Measurements from ENCODE around the gene PLLP. TPM values are rescaled to one million over a fixed set of nuclear protein-coding genes. Genes with fewer than 3 reads are reported as not detected.

The PLLP gene
- total and polyA plus RNA-seq, 2 donors (not counting 1 experiment from before 2014, with no cell fraction given) = 0.15 TPM; not detected in 1

DNA sequence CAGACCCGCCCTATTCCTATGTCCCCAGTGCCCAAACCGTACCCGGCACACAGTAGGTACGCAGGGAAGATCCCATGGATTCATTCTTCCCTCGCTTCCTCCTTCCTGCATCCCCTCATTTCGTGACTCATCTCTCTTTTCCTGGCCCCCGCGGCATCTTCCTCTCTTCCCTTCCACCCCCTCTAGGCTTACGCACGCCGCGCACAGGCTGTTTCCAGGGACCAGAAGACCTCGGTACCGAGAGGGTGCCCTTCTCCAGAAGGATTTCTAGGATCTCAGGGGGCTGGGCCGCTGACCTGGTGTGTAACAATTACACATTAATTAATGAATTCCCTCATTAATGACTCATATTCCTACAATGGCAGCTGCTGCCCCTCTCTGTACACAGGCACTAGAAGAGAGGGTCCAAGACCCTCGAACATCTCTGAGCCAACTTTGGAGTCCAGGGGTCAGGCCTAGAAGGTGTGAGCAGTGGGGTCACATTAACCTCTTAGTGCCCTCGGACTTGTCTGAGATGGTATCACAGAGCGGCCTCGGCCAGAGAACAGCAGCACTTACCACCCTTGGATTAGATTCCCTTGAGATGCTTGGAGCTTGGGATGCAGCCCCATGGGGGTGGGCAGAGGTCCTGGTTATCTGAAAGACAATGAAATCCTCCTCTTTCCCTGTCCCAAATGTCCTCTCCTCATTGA, 16.8 kb upstream of the PLLP start:
- intact Hi-C loops (cut with micrococcal nuclease) = loop anchor here (5.0 kb wide), 2 partner anchors 219 to 231 kb away; no protein-coding TSS in a partner anchor
- H3K4me1 Mint-ChIP-seq = peaks cover 19% of the 10 kb centered on the region
- Histone ChIP-seq H3K9ac (ENCODE audit: low read length) (no peak overlapping the region), H3K9me3 (ENCODE audit: control extremely low read depth in 1 of 3, control insufficient read depth in 2 of 3, insufficient read depth in 1 of 3, low read length in 2 of 3) (no peaks in the 10 kb centered on the region), H3K4me1 (ENCODE audit: control insufficient read depth in 2 of 2, insufficient read depth in 2 of 2, low read length in 2 of 2) (peaks cover 14 to 31% of the 10 kb centered on the region in 2 donors), H3K36me3 (replicated peaks in 1 of 2; ENCODE audit: control extremely low read depth in 1 of 2, control insufficient read depth in 1 of 2, extremely low read depth in 1 of 2, insufficient read depth in 2 of 2, low read length in 1 of 2) (no peaks in the 10 kb centered on the region), H3K27me3 (replicated peaks in 1 of 4; ENCODE audit: control extremely low read depth in 1 of 4, control insufficient read depth in 3 of 4, insufficient read depth in 4 of 4, low read length in 3 of 4) (peaks cover 0 to 2% (median 0%) of the 10 kb centered on the region in 4 experiments), H3K4me2 (replicated peaks; ENCODE audit: low read depth, low read length, poor library complexity, severe bottlenecking) (peak overlapping the region; percentile 63), H2AFZ (ENCODE audit: insufficient read depth, low read depth, low read length, poor library complexity, severe bottlenecking) (peak overlapping the region; percentile 52), H3K4me3 (ENCODE audit: control extremely low read depth in 1 of 5, extremely low read depth in 1 of 5, insufficient read depth in 1 of 5, low read depth in 2 of 5, low read length in 4 of 5) (peak overlapping the region in 1 of 5 experiments; percentile 13), H3K79me2 (ENCODE audit: control insufficient read depth, insufficient read depth, low read length) (no peaks in the 10 kb centered on the region), H3K27ac (ENCODE audit: low read length in 2 of 2) (no peak overlapping the region), H4K20me1 (ENCODE audit: control insufficient read depth, insufficient read depth, low read length, poor library complexity, severe bottlenecking) (no peaks in the 10 kb centered on the region)
- CTCF ChIA-PET = interaction anchor here (1.0 to 18.1 kb wide), 14 partner anchors 21 to 348 kb away, joined by 3 to 364 read pairs (median 5); partner anchors contain the start of genes CIAPIN1, COQ9 and POLR2C
- POLR2A ChIA-PET = interaction anchor here (0.8 to 1.7 kb wide), 6 partner anchors 48 to 222 kb away, joined by 4 to 14 read pairs (median 5); no protein-coding TSS in a partner anchor
- TF ChIP-seq, protein P1, sequence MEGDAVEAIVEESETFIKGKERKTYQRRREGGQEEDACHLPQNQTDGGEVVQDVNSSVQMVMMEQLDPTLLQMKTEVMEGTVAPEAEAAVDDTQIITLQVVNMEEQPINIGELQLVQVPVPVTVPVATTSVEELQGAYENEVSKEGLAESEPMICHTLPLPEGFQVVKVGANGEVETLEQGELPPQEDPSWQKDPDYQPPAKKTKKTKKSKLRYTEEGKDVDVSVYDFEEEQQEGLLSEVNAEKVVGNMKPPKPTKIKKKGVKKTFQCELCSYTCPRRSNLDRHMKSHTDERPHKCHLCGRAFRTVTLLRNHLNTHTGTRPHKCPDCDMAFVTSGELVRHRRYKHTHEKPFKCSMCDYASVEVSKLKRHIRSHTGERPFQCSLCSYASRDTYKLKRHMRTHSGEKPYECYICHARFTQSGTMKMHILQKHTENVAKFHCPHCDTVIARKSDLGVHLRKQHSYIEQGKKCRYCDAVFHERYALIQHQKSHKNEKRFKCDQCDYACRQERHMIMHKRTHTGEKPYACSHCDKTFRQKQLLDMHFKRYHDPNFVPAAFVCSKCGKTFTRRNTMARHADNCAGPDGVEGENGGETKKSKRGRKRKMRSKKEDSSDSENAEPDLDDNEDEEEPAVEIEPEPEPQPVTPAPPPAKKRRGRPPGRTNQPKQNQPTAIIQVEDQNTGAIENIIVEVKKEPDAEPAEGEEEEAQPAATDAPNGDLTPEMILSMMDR (IDR thresholded peaks at IDR 0.05) = no peak
- no peak for TF ChIP-seq EZH2 (IDR thresholded peaks at IDR 0.05; ENCODE audit: borderline replicate concordance, insufficient read depth, low read depth, low read length, poor library complexity, severe bottlenecking)
- no peaks in the 10 kb centered on the region for H3K9me3 Mint-ChIP-seq (ENCODE audit: insufficient read depth)
- no peak for DNase-seq
- no peak for ATAC-seq (ENCODE audit: low read depth)
- peak overlapping the region; percentile 32 for H3K27ac Mint-ChIP-seq
- H3K27me3 Mint-ChIP-seq = no peaks in the 10 kb centered on the region
- 32% methylated on average over 6 of the region's 19 CpGs for WGBS (ENCODE audit: insufficient coverage)
- H3K4me3 Mint-ChIP-seq = no peak overlapping the region
